Sciatic nerve (tissue), 2 donors: ENCODE results near the gene SENP5. TPM values are rescaled to one million over a fixed set of nuclear protein-coding genes. Genes with fewer than 3 reads are reported as not detected.

Experiments
- ATAC-seq: fragments of 200-7000 bp; cut with Tn5 transposase; one replicate; pipeline ENCODE4 v1.9.1; 2020; ENCODE audit warnings: mild to moderate bottlenecking, moderate library complexity
- DNase-seq: peaks from one replicate; pipeline ENCODE4 v3.0.0-alpha.2; 2020; ENCODE audit warnings: low spot score
- intact Hi-C: fragments of 100-400 bp; cut with DNase I; formaldehyde crosslinking; loops from one replicate; pipeline ENCODE4 v1.14.2; 2022
- total RNA-seq: library from RNA; stranded (reverse); fragmentation: NEBNext Ultra II Directional; extraction: Animal tissue kit (Norgen Biotek cat#: 25700); gene quantifications from one replicate; pipeline ENCODE4 v1.2.1, GENCODE V29; 2021
- donor health status: DM: no; HTN: no; CAD: no.
- donor health status: DM: no; HTN: no; CAD: no.

SENP5 gene
- total RNA-seq, 1 donor from 2014 or later: 50.3 TPM

DNA sequence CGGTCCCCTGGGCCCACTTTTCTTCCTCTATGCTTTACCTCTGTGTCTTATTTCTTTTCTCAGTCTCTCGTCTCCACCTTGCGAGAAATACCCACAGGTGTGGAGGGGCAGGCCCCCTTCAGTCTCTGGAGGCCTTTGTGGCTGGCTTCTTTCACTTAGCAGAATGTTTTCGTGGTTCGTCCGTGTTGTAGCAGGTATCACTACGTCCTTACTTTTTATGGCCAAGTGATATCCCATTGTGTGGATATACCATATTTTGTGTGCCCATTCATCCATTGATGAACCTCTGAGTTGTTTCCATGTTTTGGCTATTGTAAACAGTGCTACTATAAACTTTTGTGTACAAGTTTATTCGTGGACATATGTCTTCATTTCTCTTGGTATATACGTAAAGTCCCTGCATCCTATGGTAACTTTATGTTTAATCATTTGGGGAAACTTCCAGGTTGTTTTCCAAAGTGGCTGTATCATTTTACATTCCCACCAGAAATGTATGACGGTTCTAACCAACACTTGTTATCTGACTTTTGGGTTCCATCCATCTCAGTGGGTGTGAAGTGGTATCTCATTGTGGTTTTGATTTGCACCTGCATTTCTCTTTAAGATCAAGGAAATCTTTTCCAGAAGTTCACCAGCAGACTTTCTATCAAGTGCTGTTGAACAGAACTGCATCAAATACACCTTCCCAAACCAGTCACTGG is 95.4 kb downstream of the SENP5 start:
- intact Hi-C loops: no loop called here
- DNase-seq (no peak), ATAC-seq (no peak)

DNA sequence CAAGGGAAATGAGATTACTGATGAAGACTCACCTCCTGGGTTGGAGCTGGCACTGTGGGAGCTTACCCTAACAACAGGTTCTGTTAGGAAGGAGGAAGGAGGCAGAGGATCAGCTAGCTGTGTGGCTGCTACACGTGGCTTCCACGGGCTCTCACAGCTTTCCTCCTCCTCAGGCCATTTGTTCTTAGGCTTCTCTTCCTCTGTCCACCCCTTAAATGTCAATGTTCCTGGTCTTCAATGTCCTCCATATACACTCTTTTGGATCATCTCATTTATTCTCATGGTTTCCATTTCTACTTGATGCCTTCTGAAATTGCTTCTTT is 95.9 kb downstream of the SENP5 start:
- ATAC-seq (no peak), DNase-seq (no peak)
- intact Hi-C loops: no loop called here

DNA sequence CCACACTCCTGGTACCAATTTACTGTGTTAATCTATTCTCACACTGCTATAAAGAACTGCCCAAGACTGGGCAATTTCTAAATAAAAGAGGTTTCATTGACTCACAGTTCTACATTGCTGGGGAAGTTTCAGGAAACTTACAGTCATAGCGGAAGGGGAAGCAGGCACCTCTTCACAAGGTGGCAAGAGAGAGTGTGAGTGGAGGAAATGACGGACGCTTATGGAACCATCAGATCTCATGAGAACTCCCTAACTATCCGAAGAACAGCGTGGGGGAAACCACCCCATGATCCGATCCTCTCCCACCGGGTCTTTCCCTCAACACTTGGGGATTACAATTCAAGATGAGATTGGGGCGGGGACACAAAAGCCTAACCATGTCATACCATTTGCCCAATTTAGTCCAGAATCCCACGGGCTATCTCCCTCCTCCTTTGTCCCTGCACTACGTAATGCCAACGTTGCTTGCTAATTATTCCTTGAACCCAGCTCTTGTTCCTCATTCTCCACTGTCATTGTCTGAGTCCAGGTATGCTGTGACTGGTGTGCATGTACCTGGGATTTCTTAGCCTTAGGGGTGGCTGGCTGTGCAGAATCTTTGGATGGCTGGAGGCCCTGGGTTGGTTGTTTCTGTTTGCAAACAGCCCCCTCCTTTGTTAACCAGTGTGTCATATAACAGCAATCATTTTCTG is 97.5 kb downstream of the SENP5 start:
- intact Hi-C loops: no loop called here

DNA sequence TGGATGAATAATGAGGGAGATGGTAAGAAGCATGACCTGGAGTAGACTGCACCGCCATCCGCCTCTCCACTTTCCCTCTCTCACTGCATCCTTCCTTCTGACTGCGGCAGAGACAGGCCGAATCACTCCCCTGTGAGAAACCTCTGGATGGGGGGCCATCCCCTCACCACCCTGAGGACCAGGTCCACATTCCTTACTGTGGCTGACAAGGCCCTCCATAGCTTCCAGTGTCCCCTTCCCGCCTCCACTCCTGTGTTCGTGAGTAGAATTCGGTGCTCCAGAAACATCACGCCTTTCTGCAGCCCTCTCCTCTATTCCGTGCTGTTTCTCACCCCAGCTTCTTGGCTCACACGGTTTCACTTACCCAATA is 98.1 kb downstream of the SENP5 start:
- intact Hi-C loops: no loop called here
- ATAC-seq (no peak), DNase-seq (peak; percentile 22)

More for the DNA sequence above, 97.5 kb downstream of the SENP5 start:
- ATAC-seq (no peak), DNase-seq (peak; percentile 28)

DNA sequence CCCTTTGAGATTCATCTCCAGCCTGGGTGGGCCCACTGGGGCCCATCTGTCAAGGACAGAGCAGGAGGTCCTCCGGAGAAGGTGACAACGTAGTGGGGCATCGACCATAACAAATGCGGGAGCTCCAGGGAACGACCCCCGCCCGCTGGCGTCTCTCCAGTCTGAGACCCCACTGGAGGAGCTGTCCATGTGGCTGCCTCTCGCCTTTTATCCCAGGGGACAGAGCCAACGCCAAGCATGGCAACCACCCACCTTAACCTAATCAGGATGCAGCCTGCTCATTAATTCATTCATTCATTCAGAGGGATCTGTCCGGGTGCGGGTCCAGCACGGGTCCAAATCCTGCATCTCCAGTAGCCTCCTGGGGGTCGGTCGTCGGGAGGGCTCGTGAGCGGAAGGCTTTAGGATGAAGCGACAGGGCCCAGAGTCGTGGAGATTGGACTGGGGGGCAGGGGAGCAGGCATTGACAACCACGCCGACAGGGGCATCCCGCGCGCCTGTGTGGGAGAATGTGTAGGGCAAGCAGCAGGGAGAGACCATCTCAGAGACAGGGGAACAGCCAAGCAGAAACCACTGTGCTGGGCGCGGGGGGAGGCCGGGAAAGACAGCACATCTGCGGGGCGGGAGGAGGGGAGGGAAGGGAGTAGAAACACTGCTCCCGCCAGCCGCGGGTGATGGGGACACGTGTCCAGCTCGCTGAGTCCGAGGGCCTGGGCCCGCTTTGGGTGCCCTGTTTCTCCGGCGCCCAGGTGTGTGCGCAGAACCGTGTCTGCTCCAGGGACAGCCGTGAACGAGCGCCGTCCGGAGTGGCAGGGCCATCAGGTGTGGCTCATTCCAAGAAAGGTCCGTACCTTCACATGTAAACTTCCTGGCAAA is 99.0 kb downstream of the SENP5 start:
- intact Hi-C loops: no loop called here
- no peak for DNase-seq
- ATAC-seq: no peak

DNA sequence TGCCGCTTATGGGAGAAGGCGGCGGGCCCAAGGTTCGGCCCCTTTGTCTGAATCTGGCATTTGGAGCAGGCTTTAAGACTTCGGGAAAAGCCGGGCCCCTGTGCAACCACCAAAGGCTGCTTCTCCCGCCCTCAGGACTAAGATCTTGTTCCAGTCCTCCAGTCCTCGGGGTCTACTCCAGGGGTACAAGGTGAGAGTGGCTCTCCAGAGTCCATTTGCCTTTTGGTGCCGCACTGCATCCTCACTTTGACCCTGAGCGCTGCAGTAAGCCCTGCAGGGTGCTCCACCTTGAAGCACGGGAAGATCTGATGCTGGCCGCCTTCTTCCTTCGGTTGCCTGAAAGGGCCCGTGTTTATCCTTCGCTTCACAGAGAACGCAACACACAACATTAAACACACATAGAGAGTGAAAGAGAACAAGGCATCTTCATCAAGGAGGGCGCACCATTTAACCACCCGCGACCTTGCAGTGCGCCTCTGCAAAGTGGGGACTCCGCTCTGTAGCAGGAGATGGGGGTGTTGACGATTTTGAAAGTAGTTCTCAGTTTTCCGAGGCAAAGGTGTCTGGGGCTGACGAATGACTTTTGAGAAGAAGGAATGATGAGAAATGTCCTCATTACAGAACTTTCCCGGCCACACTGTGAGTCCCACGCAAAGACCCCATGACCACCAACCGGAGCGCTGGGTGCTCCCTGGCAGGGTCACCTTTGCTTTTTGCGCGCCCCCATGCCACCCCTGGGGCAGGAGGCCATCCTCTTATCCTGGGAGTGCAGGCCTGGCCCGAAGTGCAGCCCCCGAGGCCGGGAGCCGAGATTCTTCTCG is 99.9 kb downstream of the SENP5 start:
- intact Hi-C loops: no loop called here
- DNase-seq: no peak
- no peak for ATAC-seq

DNA sequence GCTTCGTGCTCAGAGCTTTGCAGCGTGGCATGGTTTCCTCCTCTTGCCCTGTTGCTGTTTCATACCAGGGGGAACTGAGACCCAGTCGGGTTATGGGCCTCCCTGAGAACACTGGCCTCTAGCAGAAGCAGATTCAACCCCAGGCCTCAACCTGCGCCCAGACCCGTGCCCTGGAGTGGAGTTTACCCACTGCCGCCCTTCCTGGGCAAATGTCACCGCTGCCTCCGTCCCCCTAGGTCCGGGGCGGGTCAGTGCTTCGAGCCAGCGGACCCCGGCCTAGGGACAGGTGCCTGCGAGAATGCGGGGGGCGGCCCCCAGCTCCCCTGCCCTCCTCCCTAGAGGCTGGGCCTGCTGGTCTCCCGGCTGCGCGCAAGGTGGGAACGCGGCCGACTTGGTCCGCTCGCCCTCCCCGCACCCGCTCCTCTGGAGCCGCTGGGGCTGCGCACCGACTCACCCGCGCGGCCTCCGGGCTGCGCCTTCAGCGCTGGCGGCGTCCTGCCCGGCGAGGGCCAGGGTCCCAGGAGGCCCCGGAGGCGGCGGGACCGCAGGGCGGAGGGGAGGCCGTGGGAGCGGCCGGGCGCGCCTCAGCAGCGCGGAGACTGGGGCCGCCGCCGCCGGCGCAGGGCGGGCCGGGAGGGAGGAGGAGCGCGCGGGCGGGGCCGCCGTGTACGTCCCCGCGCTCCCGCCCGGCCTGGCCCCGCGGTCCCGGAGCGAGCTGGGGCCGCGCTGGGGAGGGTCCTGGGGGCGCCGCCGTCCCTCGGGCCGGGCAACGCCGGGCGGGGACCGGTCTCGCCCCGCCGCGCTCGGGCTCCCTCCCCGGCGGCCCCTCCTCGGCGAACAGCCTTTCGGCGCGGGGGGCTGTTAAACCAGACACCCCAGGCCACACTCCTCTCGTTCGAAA is 100.8 kb downstream of the SENP5 start, which contains the start of gene PIGZ:
Gene PIGZ, minus strand, starts transcription at position 601 of the 901 bp plus-strand sequence. CDS start 16,802 bp downstream, outside the sequence.
- peak; percentile 69 for ATAC-seq
- no peak for DNase-seq
- intact Hi-C loops: no loop called here

DNA sequence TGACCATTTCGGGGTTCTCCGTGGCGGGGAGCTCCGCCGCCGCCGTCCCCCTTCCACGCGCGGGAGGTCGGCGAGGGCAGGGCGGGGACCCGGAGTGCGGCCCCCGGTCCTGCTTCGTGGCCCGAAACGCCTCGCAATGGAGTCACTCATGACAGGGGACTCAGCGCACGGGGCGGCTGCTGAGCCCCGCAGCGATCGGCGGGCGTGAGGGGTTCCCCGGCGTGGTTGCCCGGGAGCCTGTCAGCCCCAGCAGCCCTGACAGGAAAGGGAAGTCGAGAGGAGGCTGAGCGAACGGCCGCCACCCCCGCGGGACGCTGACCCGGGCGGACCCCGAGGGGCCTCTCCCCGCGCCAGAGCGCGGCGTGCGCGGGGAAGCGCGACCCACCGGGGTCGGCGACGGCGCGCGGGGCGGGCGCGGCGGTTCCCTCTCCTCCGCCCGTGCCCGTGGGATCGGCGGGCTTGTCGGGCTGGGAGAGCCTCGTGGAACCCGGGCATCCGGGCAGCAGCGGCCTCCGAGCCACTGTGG is 101.5 kb downstream of the SENP5 start:
- ATAC-seq: no peak
- intact Hi-C loops: no loop called here
- no peak for DNase-seq

DNA sequence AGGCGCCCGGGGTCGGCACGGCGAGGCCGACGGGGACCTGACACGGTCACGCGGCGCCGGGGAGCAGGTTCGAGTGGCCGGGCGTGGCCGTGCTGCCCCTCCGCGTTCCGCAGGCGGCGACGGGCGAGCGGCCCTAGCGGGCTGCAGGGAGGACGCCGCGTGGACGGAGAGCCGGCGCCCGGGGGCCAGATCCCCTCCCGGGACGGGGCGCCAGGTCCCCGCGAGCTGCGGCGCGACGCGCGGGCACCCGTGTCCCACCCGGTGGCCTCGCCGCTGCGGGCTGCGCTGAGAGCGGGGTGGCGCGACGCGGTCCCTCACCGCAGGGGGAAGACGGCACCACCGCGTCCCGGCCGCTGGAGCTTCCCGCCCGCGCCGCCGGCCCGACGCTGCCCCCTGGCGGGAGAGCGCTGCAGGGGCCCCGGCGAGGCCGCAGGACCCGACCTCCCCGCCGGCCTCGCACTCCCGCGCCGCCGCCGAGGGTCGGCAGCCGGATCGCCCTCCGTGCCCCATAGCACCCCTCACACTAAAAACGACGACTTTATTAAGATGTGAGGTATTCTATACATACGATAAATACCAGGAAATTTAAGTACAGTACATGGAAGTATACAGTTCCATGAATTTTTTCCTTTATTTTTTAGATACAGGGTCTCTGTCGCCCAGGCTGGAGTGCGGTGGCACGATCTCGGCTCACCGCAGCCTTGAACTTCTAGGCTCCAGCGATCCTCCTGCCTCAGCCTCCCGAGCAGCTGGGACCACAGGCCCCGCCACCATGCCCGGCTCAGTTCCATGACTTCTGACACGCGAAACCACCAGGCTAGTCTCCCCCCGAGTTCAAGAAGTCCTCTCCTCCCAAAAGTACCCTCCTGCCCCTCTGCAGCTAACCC is 102.2 kb downstream of the SENP5 start:
- peak; percentile 74 for DNase-seq
- ATAC-seq: peak; percentile 73
- intact Hi-C loops: no loop called here

DNA sequence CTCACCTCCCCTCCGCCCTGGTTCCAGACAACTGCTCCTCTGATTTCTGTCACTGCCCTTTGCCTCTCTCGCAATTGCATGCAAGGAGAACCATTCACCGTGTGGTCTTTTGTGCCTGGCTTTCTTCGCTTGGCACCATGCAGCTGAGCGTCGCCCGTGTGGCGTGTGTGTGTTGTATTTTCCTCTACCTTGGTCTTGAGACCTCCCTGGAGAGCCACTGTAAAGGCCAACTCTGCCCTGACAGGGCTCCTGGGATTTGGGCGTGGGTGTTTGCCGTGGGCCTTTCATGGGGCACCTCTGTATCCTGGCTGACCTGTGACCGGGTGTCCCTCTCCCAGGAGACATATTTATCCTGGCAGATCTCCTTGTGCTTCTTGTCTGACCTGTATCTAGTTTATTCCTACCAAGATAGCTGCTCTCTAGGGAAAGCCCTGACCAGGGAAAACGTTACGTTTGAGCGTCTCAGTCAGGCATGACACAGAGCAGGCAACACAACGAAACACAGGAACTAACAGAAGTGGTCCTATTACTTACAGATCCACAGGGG is 102.9 kb downstream of the SENP5 start:
- DNase-seq (no peak), ATAC-seq (no peak)
- intact Hi-C loops: no loop called here

DNA sequence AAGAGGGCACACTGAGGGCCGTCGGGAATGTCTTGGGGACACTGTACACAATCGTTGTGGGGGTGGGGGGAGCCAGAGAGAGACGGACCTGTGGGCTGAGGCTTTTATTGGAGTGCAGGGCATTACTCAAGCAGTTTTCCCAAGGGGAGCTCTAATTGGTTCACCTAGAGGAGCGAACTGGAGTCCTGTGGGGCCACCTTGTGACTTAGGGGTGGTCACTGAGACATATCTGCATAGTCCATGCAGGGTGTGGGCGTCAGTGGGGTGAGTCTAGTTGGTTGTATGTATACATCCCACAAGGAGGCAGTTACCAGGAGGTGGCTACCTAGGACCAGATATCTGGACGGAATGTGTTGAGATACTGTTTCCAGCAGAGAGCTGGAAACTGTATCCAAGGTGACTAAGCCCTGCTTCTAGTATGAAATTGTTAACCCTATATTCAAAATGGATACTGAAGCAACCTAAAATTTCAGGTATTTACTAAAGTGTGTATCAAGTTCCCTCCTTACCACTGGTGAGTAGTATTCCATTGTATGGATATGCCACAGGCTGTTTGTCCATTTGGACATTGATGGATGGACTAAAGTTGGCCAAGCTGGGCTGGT is 103.5 kb downstream of the SENP5 start:
- DNase-seq (no peak), ATAC-seq (no peak)
- intact Hi-C loops: no loop called here

DNA sequence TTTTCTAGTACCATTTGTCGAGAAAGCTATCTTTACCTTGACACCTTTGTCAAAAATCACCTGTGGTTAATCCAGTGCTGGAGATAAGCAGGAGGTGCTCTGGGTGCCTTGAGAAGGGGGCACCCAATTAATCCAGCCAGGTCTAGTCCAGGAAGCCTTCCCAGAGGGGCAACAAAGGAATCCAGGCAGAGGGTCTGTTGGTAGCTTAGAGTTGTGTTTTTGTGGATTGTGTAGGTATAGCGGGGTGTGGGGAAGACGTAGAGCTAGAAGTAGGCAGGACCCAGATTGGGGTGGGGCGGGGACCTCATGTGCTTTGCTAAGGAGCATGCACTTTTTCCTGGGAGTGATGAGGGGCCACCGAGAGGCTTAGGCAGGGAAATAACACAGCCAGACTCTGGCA is 106.9 kb downstream of the SENP5 start:
- intact Hi-C loops: no loop called here
- DNase-seq: no peak
- ATAC-seq: no peak

DNA sequence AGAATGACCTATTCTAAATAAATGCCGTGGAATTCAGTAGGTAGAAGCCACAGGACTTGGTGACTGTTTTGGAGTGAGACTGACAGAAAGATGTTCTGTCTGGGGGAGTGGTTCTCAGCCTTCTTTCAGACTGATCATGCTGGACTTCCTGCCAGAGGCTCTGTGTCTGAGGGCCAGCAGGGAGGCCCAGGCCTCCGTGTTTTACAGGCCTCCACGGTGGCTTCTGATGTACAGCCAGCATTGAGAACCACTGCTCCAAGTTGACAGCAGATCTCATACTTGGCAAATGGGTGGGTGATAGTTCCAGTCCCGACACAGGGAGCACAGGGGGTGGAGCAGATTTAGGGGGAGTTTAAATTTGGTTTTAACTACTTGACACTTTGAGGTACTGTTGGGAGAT is 107.6 kb downstream of the SENP5 start:
- intact Hi-C loops: no loop called here
- no peak for ATAC-seq
- no peak for DNase-seq

DNA sequence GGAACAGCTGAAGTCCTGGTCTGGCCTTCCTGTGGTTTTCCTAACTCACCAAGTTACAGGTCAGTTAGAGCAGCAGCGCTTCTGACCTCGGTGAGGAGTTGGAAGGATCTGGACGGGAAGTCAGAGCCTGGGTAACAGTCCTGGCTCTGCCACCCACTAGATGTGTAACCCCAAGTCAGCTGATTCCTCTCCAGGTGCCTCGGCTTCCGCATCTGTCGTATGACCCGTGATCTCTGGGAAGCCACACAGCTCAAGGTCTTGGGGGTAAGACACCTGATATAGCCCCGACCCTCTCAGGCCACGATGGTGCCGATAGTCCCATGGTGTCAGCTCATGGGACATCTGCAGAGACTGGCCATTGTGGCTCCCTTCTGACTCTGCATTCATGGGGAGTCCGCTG is 109.2 kb downstream of the SENP5 start:
- no peak for DNase-seq
- intact Hi-C loops: no loop called here
- no peak for ATAC-seq

DNA sequence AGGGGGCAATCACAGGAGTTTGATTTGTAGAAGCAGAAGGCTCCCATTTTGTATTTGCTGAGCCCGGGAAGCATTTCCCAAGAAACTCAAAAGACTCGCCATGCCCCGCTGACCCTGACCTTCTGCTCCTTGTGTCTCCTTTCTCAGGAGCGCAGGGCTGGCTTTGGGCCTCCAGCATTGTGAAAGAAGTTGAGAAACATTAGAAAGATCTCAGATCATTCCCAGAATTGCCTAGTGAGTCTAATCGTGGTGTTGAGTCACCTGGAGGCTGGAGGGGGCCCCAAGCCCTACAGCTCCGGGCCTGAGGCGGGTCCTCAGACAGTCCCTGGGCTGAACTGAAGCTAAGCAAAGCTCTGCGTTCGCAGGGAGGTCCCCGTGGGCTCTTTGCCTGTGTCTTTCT is 111.8 kb downstream of the SENP5 start:
- peak; percentile 85 for ATAC-seq
- peak; percentile 73 for DNase-seq
- intact Hi-C loops: no loop called here

DNA sequence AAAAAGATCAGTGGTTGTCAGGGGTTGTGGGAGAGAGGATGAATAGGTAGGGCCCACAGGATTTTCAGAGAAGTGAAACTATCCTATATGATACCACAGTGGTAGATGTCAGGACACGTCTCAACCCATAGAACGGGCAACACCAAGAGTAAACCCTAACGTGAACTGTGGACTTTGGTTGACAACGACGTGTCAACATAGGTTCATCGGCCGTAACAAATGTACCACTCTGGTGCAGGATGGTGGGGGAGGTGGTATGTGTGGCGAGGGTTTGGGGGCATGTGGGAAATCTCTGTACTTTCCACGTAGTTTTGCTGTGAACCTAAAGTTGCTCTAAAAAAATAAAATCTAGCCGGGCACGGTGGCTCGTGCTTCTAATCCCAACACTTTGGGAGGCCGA is 113.9 kb downstream of the SENP5 start:
- DNase-seq: no peak
- intact Hi-C loops: no loop called here
- no peak for ATAC-seq
